ENCODE measurements around the gene ING3.

- no peak for TF ChIP-seq CTCF (IDR thresholded peaks at IDR 0.05)
- TF ChIP-seq REST (IDR thresholded peaks at IDR 0.05; ENCODE audit: insufficient read depth in 1 of 2, low read depth in 2 of 2, low read length in 1 of 2): no peak
- TF ChIP-seq POLR2AphosphoS5 (IDR thresholded peaks at IDR 0.05; ENCODE audit: low read depth, low read length): no peak
- no peak for TF ChIP-seq SIN3A (IDR thresholded peaks at IDR 0.05; ENCODE audit: borderline replicate concordance, insufficient read depth, low read depth, low read length)
- TF ChIP-seq TCF7L2 (IDR thresholded peaks at IDR 0.05; ENCODE audit: low read depth, low read length): no peak
These were observed 23.6 kb upstream of the ING3 start for GRCh38 chr7:120926943-120927346.

All from Panc1 (cell line).